WERI-Rb-1 (cell line): ENCODE measurements around the gene DGKB.

Experiments
- DNase-seq: peaks from one replicate; pipeline ENCODE4 v3.0.0-alpha.2; 2020
- H3K27ac ChIP-seq: fragments of 250-450 bp; sonication (Bioruptor Pico); 2 replicates; pipeline ENCODE4 v1.5.1; 2020; ENCODE audit warnings: mild to moderate bottlenecking, moderate library complexity
- H3K27me3 ChIP-seq: fragments of 250-450 bp; sonication (Bioruptor Pico); 2 replicates; pipeline ENCODE4 v1.5.1; 2021; ENCODE audit warnings: mild to moderate bottlenecking, low read depth, moderate library complexity; ENCODE audit not compliant: insufficient read depth, severe bottlenecking
- H3K36me3 ChIP-seq: fragments of 250-450 bp; sonication (Bioruptor Pico); 2 replicates; pipeline ENCODE4 v1.5.1; 2020; ENCODE audit warnings: mild to moderate bottlenecking, moderate library complexity
- H3K4me3 ChIP-seq: 2 replicates; pipeline ENCODE4 v1.5.1; 2011; ENCODE audit warnings: low read depth, mild to moderate bottlenecking, control low read depth, low read length
- H3K9me3 ChIP-seq: fragments of 250-450 bp; sonication (Bioruptor Pico); 2 replicates; pipeline ENCODE4 v1.5.1; 2021; ENCODE audit warnings: mild to moderate bottlenecking, moderate library complexity; ENCODE audit not compliant: severe bottlenecking
- TF ChIP-seq, protein P1 (sequence below): IDR thresholded peaks from 2 replicates; pipeline ENCODE4 v1.5.1; 2011; ENCODE audit warnings: low read depth, mild to moderate bottlenecking, control low read depth, inconsistent platforms, low read length

DGKB gene

DNA sequence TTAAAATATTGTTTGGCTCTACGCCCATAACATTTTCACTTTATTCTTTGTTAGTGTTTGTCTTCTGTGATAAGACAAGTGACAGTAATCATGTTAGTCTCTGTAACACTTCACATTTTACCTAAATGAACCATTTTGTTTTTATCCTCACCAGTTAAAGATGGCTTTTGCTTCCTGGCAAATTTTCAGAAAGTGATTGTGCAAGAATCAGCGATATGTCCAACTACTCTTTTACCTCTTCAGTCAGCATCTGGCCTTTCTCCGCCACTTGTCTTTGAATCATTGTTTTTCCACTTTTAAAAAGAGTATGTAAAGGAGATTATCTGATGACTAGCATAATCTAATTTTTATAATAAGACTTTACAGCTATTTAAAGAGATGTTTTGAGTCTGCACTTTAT, 3.5 kb downstream of the DGKB start:
- Histone ChIP-seq H3K27me3 (no peaks in the 10 kb centered on the region), H3K36me3 (no peaks in the 10 kb centered on the region), H3K27ac (no peak overlapping the region), H3K4me3 (no peak overlapping the region), H3K9me3 (no peaks in the 10 kb centered on the region)
- DNase-seq = no peak
- TF ChIP-seq, protein P1, sequence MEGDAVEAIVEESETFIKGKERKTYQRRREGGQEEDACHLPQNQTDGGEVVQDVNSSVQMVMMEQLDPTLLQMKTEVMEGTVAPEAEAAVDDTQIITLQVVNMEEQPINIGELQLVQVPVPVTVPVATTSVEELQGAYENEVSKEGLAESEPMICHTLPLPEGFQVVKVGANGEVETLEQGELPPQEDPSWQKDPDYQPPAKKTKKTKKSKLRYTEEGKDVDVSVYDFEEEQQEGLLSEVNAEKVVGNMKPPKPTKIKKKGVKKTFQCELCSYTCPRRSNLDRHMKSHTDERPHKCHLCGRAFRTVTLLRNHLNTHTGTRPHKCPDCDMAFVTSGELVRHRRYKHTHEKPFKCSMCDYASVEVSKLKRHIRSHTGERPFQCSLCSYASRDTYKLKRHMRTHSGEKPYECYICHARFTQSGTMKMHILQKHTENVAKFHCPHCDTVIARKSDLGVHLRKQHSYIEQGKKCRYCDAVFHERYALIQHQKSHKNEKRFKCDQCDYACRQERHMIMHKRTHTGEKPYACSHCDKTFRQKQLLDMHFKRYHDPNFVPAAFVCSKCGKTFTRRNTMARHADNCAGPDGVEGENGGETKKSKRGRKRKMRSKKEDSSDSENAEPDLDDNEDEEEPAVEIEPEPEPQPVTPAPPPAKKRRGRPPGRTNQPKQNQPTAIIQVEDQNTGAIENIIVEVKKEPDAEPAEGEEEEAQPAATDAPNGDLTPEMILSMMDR = no peak

- DNase-seq = no peak
- Histone ChIP-seq H3K27ac (no peak overlapping the region), H3K4me3 (no peak overlapping the region), H3K9me3 (no peaks in the 10 kb centered on the region), H3K27me3 (no peaks in the 10 kb centered on the region), H3K36me3 (no peaks in the 10 kb centered on the region)
- TF ChIP-seq, protein P1 = no peak
Measured at GRCh38 chr7:14896461-14896860, 6.1 kb downstream of the DGKB start.

GRCh38 chr7:14894826-14895225, 7.7 kb downstream of the DGKB start:
- no peaks in the 10 kb centered on the region for H3K27me3 ChIP-seq
- H3K27ac ChIP-seq = no peak overlapping the region
- H3K4me3 ChIP-seq = no peak overlapping the region
- TF ChIP-seq, protein P1 = no peak
- H3K9me3 ChIP-seq = no peaks in the 10 kb centered on the region
- no peaks in the 10 kb centered on the region for H3K36me3 ChIP-seq
- DNase-seq = no peak

DNA sequence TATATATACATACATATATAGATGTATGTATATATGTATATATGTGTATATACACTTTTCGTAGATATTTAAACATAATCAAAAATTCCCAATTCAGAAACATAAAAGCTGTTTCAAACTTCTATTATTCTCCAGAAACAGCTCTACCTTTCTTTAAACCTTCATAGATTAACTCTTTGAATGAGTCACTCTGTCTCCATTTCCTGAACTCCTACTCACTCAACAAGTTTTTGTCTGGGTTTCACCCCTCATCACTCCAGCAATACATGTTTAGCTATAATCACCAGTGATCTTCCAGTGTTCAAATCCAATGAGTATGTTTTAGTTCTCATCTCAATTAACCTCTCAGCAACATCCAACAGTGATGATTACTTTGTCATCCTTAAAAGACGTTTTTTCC, 9.6 kb downstream of the DGKB start:
- H3K27ac ChIP-seq = no peak overlapping the region

GRCh38 chr7:14891289-14891688, 11.3 kb downstream of the DGKB start:
- Histone ChIP-seq H3K27ac (no peak overlapping the region), H3K9me3 (no peaks in the 10 kb centered on the region), H3K36me3 (no peaks in the 10 kb centered on the region), H3K27me3 (no peaks in the 10 kb centered on the region), H3K4me3 (no peak overlapping the region)
- DNase-seq = no peak
- TF ChIP-seq, protein P1 = no peak

More for the DNA sequence above, 9.6 kb downstream of the DGKB start:
- Histone ChIP-seq H3K27me3 (no peaks in the 10 kb centered on the region), H3K36me3 (no peaks in the 10 kb centered on the region), H3K9me3 (no peaks in the 10 kb centered on the region), H3K4me3 (no peak overlapping the region)
- no peak for DNase-seq
- TF ChIP-seq, protein P1 = no peak

DNA sequence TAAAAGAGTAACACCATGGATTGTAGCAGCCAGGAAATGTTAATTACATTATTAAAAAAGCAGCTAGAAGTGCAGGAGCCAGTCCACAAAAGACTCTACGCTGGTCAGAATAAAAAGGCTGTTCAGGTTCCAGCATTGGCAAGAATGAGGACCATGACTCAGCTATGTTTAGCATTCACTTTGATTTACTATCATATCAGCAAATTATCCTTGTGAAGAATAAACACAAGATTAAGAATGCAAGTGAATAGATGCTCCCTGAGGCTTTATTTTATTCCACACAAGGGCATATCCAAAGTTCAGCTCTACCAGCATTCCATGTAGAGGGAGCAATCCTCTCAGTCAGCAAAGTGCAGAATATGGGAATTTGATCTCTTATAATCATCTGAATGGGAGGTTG, 13.6 kb downstream of the DGKB start:
- no peak overlapping the region for H3K27ac ChIP-seq
- H3K4me3 ChIP-seq = no peak overlapping the region
- H3K36me3 ChIP-seq = no peaks in the 10 kb centered on the region
- no peaks in the 10 kb centered on the region for H3K9me3 ChIP-seq
- H3K27me3 ChIP-seq = no peaks in the 10 kb centered on the region
- TF ChIP-seq, protein P1 = no peak
- no peak for DNase-seq
